Measurements from ENCODE around the gene STK11. TPM values are rescaled to one million over a fixed set of nuclear protein-coding genes. Genes with fewer than 3 reads are reported as not detected.

STK11 gene
- total RNA-seq, 1 experiment from 2014 or later = 116 TPM

GRCh38 chr19:1247748-1248138, 42.2 kb downstream of the STK11 start:
- Histone ChIP-seq H3K27ac (ENCODE audit: low read length) (peak overlapping the region; percentile 46), H3K4me3 (ENCODE audit: low read depth in 2 of 2, low read length in 2 of 2) (peak overlapping the region; percentile 51 to 52), H3K27me3 (ENCODE audit: control insufficient read depth, insufficient read depth, low read length) (no peaks in the 10 kb centered on the region), H3K36me3 (ENCODE audit: control insufficient read depth, insufficient read depth, low read length) (peaks cover 5% of the 10 kb centered on the region; the same call in 1 of the 2 replicates), H3K4me1 (ENCODE audit: control insufficient read depth, insufficient read depth, low read length) (peaks cover 23% of the 10 kb centered on the region), H3K9me3 (ENCODE audit: control insufficient read depth, insufficient read depth, low read depth, low read length) (no peaks in the 10 kb centered on the region)
- in situ Hi-C loops (cut with HindIII; ENCODE audit: low pct_unique_long_range_greater_than_20kb, low sequenced_read_pairs) (no loop called here), intact Hi-C loops (cut with micrococcal nuclease; ENCODE audit: unreplicated experiment) (no loop called here)
- ChIA-PET POLR2A (no interaction called here), CTCF (no interaction called here)
- no TSS peak for BruUV-seq (replicated peaks)
- DNase-seq (ENCODE audit: low read depth, low spot score) = no peak
- TF ChIP-seq, protein P1, sequence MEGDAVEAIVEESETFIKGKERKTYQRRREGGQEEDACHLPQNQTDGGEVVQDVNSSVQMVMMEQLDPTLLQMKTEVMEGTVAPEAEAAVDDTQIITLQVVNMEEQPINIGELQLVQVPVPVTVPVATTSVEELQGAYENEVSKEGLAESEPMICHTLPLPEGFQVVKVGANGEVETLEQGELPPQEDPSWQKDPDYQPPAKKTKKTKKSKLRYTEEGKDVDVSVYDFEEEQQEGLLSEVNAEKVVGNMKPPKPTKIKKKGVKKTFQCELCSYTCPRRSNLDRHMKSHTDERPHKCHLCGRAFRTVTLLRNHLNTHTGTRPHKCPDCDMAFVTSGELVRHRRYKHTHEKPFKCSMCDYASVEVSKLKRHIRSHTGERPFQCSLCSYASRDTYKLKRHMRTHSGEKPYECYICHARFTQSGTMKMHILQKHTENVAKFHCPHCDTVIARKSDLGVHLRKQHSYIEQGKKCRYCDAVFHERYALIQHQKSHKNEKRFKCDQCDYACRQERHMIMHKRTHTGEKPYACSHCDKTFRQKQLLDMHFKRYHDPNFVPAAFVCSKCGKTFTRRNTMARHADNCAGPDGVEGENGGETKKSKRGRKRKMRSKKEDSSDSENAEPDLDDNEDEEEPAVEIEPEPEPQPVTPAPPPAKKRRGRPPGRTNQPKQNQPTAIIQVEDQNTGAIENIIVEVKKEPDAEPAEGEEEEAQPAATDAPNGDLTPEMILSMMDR (IDR thresholded peaks at IDR 0.05) = peak; percentile 5; the same call in 1 of the 2 replicates
- TF ChIP-seq POLR2AphosphoS5 (IDR thresholded peaks at IDR 0.05; ENCODE audit: low read depth, low read length) (0 out of 2 replicates have a peak, but pooled peaks have one; percentile 11), TCF7L2 (IDR thresholded peaks at IDR 0.05; ENCODE audit: low read depth, low read length) (no peak), SIN3A (IDR thresholded peaks at IDR 0.05; ENCODE audit: borderline replicate concordance, insufficient read depth, low read depth, low read length) (no peak)
- TF ChIP-seq, protein P2, sequence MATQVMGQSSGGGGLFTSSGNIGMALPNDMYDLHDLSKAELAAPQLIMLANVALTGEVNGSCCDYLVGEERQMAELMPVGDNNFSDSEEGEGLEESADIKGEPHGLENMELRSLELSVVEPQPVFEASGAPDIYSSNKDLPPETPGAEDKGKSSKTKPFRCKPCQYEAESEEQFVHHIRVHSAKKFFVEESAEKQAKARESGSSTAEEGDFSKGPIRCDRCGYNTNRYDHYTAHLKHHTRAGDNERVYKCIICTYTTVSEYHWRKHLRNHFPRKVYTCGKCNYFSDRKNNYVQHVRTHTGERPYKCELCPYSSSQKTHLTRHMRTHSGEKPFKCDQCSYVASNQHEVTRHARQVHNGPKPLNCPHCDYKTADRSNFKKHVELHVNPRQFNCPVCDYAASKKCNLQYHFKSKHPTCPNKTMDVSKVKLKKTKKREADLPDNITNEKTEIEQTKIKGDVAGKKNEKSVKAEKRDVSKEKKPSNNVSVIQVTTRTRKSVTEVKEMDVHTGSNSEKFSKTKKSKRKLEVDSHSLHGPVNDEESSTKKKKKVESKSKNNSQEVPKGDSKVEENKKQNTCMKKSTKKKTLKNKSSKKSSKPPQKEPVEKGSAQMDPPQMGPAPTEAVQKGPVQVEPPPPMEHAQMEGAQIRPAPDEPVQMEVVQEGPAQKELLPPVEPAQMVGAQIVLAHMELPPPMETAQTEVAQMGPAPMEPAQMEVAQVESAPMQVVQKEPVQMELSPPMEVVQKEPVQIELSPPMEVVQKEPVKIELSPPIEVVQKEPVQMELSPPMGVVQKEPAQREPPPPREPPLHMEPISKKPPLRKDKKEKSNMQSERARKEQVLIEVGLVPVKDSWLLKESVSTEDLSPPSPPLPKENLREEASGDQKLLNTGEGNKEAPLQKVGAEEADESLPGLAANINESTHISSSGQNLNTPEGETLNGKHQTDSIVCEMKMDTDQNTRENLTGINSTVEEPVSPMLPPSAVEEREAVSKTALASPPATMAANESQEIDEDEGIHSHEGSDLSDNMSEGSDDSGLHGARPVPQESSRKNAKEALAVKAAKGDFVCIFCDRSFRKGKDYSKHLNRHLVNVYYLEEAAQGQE (IDR thresholded peaks at IDR 0.05; ENCODE audit: insufficient read depth in 1 of 2, low read depth in 2 of 2, low read length in 1 of 2) = no peak
- peak; percentile 3 for ATAC-seq

GRCh38 chr19:1248139-1248785, 42.7 kb downstream of the STK11 start, which contains the start of gene MIDN:
TSS of gene MIDN (plus strand) at chr19:1248583. CDS start at chr19:1250297, 1,714 bp downstream.
- Histone ChIP-seq H3K36me3 (ENCODE audit: control insufficient read depth, insufficient read depth, low read length) (peaks cover 5% of the 10 kb centered on the region; the same call in 1 of the 2 replicates), H3K4me3 (ENCODE audit: low read depth in 2 of 2, low read length in 2 of 2) (peak within 1 kb of the TSS; percentile 52), H3K9me3 (ENCODE audit: control insufficient read depth, insufficient read depth, low read depth, low read length) (no peaks in the 10 kb centered on the region), H3K27me3 (ENCODE audit: control insufficient read depth, insufficient read depth, low read length) (no peaks in the 10 kb centered on the region), H3K27ac (ENCODE audit: low read length) (peak within 1 kb of the TSS; percentile 48), H3K4me1 (ENCODE audit: control insufficient read depth, insufficient read depth, low read length) (peaks cover 23% of the 10 kb centered on the region)
- intact Hi-C loops (cut with micrococcal nuclease; ENCODE audit: unreplicated experiment) = no loop called here
- ChIA-PET POLR2A (no interaction called here), CTCF (no interaction called here)
- ATAC-seq (peak; percentile 52), DNase-seq (ENCODE audit: low read depth, low spot score) (no peak)
- TF ChIP-seq SIN3A (IDR thresholded peaks at IDR 0.05; ENCODE audit: borderline replicate concordance, insufficient read depth, low read depth, low read length) (no peak), TCF7L2 (IDR thresholded peaks at IDR 0.05; ENCODE audit: low read depth, low read length) (no peak; the same call in 1 of the 2 replicates), POLR2AphosphoS5 (IDR thresholded peaks at IDR 0.05; ENCODE audit: low read depth, low read length) (peak; percentile 96)
- BruUV-seq (replicated peaks) = no TSS peak
- in situ Hi-C loops (cut with HindIII; ENCODE audit: low pct_unique_long_range_greater_than_20kb, low sequenced_read_pairs) = no loop called here

GRCh38 chr19:1248786-1249297, 43.3 kb downstream of the STK11 start:
- H3K4me1 ChIP-seq (ENCODE audit: control insufficient read depth, insufficient read depth, low read length) = peaks cover 25% of the 10 kb centered on the region
- TF ChIP-seq POLR2AphosphoS5 (IDR thresholded peaks at IDR 0.05; ENCODE audit: low read depth, low read length) = no peak; the same call in 1 of the 2 replicates
- TF ChIP-seq, protein P1 (IDR thresholded peaks at IDR 0.05) = peak; percentile 89
- TF ChIP-seq SIN3A (IDR thresholded peaks at IDR 0.05; ENCODE audit: borderline replicate concordance, insufficient read depth, low read depth, low read length) = peak; percentile 47; the same call in 1 of the 2 replicates
- TF ChIP-seq, protein P2 (IDR thresholded peaks at IDR 0.05; ENCODE audit: insufficient read depth in 1 of 2, low read depth in 2 of 2, low read length in 1 of 2) = no peak
- H3K9me3 ChIP-seq (ENCODE audit: control insufficient read depth, insufficient read depth, low read depth, low read length) = no peaks in the 10 kb centered on the region
- H3K27ac ChIP-seq (ENCODE audit: low read length) = peak overlapping the region; percentile 48; the same call in 1 of the 2 replicates
- H3K4me3 ChIP-seq (ENCODE audit: low read depth in 2 of 2, low read length in 2 of 2) = peak overlapping the region; percentile 52
- H3K27me3 ChIP-seq (ENCODE audit: control insufficient read depth, insufficient read depth, low read length) = no peaks in the 10 kb centered on the region
- BruUV-seq (replicated peaks) = no TSS peak
- CTCF ChIA-PET = no interaction called here
- DNase-seq (ENCODE audit: low read depth, low spot score) (no peak), ATAC-seq (peak; percentile 41)
- in situ Hi-C loops (cut with HindIII; ENCODE audit: low pct_unique_long_range_greater_than_20kb, low sequenced_read_pairs) = no loop called here
- peaks cover 5% of the 10 kb centered on the region; the same call in 1 of the 2 replicates for H3K36me3 ChIP-seq (ENCODE audit: control insufficient read depth, insufficient read depth, low read length)
- POLR2A ChIA-PET = no interaction called here
- intact Hi-C loops (cut with micrococcal nuclease; ENCODE audit: unreplicated experiment) = no loop called here
